Brain microvascular endothelial cell (primary cell): Measurements from ENCODE around the gene FBXO40.

Experiments used
- DNase-seq: peaks from one replicate; pipeline ENCODE4 v3.0.0-alpha.2; 2020
- H3K27ac ChIP-seq: fragments of 250-450 bp; sonication (Bioruptor Pico); 2 replicates; pipeline ENCODE4 v1.5.1; 2020; ENCODE audit warnings: mild to moderate bottlenecking, moderate library complexity
- H3K27me3 ChIP-seq: fragments of 250-450 bp; sonication (Bioruptor Pico); replicated peaks from 2 replicates; pipeline ENCODE4 v1.5.1; 2020; ENCODE audit warnings: mild to moderate bottlenecking
- H3K36me3 ChIP-seq: fragments of 250-450 bp; sonication (Bioruptor Pico); replicated peaks from 2 replicates; pipeline ENCODE4 v1.5.1; 2020; ENCODE audit warnings: mild to moderate bottlenecking
- H3K4me3 ChIP-seq: 2 replicates; pipeline ENCODE4 v1.5.1; 2011; ENCODE audit warnings: low read depth, mild to moderate bottlenecking, control low read depth, low read length, moderate library complexity
- in situ Hi-C: cut with HindIII; loops from 2 replicates; pipeline ENCODE4 v1.10.0; 2017; ENCODE audit warnings: low sequenced_read_pairs, low pct_ligation_motif_present
- TF ChIP-seq, protein P1 (sequence below): IDR thresholded peaks from 2 replicates; pipeline ENCODE4 v1.5.1; 2011; ENCODE audit warnings: low read depth, mild to moderate bottlenecking, moderate library complexity, low read length, control low read depth, inconsistent platforms; ENCODE audit errors: missing control alignments

FBXO40 gene

DNA sequence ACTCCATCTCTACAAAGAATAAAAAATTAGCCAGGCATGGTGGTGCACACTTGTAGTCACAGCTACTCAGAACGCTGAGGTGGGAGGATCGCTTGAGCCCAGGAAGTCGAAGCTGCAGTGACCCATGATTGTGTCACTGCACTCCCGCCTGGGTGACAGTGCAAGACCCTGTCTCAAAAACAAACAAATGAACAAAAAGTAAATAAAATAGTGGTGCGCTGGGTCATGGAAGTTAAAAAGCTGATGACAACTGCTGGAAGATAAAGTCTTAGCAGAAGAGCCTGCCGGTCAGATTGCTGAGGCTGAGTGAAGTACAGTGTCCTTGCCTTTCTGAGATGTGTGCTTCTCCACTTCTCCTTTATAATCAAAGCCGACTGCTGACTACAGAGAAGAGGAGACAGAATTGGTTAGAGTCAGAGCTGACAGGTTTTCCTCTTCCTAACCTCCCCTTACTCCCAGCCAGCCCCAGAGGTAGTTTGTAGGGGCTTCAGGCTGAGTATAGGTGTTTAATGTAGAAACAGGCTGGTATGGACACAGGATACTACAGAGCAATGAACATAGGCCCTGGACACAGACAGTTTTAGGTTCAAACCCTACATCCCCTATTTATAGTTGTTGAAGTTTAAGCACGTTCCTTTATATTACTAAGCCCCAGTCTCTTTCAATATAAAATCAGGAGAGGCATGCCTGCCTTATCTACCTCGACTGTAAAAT lies 49.6 kb downstream of the FBXO40 start:
- no peaks in the 10 kb centered on the region for H3K36me3 ChIP-seq

DNA sequence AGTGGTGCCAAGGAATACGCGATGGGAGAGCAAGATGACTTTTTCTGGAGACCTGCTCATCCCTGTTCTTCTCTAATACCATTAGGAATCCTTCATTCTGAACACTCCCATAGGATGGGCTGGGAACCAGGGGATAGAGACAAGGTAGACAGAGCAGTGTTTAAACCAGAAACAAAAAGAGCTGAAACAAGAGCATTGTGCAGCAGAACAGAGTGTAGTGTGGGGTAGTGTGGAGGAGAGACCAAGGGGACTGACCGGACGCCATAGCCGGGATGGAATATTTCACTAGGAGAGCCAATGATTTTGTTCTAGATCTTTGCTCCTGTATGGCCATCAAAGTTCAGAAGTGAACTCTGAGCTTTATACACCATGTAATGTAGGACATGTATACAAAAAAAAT lies 51.9 kb downstream of the FBXO40 start:
- TF ChIP-seq, protein P1, sequence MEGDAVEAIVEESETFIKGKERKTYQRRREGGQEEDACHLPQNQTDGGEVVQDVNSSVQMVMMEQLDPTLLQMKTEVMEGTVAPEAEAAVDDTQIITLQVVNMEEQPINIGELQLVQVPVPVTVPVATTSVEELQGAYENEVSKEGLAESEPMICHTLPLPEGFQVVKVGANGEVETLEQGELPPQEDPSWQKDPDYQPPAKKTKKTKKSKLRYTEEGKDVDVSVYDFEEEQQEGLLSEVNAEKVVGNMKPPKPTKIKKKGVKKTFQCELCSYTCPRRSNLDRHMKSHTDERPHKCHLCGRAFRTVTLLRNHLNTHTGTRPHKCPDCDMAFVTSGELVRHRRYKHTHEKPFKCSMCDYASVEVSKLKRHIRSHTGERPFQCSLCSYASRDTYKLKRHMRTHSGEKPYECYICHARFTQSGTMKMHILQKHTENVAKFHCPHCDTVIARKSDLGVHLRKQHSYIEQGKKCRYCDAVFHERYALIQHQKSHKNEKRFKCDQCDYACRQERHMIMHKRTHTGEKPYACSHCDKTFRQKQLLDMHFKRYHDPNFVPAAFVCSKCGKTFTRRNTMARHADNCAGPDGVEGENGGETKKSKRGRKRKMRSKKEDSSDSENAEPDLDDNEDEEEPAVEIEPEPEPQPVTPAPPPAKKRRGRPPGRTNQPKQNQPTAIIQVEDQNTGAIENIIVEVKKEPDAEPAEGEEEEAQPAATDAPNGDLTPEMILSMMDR, result no peak
- Histone ChIP-seq H3K27ac (no peak overlapping the region), H3K27me3 (no peaks in the 10 kb centered on the region), H3K36me3 (no peaks in the 10 kb centered on the region), H3K4me3 (no peak overlapping the region)
- in situ Hi-C loops, result no loop called here
- no peak for DNase-seq

More for the DNA sequence above, 49.6 kb downstream of the FBXO40 start:
- no peaks in the 10 kb centered on the region for H3K27me3 ChIP-seq
- H3K27ac ChIP-seq, result no peak overlapping the region
- in situ Hi-C loops, result no loop called here
- DNase-seq, result no peak
- TF ChIP-seq, protein P1, result no peak
- H3K4me3 ChIP-seq, result no peak overlapping the region

DNA sequence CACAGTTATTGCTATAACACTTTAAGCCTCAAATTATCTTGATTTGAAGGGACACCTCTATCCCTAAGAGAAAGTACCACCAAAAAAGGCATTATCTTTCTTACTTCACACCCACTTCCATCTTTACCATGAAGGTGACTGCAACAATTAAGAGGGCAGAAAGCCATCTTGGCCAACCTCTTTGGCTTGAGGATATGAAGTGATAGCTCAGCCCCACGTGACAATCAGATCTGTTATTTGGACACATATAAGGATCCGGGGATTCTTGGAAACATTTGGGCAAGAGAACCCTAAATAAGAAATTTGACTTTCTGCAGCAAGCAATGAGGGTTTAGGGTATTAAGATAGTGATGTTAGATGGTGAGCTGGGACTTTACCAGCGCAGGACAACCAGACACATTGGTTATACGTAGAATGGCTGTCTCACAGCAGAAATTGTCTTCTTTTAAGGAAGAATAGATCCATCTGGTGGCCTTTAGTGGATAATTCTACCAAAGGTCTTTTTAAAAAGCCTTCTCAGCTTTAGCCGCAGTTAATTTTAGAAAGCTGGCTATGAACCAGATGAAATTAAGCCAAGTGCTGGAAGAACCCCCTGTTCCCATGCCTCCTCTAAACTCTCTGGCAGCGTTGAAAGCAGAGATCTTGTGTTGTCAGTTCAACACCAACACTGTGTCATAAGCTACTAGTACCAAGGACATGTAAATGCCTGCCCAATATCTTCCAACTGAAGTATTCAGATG lies 55.2 kb downstream of the FBXO40 start:
- DNase-seq, result no peak
- H3K36me3 ChIP-seq, result no peaks in the 10 kb centered on the region
- in situ Hi-C loops, result no loop called here

DNA sequence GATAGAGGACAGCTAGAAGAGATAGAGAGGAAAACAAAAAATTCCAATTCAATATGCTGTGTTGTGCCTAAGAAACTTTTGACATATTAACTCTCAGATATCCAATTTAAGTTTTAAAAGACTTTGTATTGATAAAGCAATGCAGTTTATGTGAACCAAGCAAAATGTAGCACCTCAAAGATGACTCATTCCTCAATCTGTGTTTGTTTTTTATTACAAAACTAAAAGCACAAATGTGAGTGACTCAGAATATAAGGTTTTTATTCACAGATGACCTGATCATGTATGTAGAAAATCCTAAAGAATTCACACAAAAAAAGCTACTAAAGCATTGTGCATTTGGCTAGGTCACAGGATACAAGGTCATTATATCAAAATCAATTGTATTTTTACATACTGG lies 56.5 kb downstream of the FBXO40 start:
- in situ Hi-C loops, result no loop called here
- no peak overlapping the region for H3K4me3 ChIP-seq
- no peak for DNase-seq
- H3K27ac ChIP-seq, result no peak overlapping the region
- no peaks in the 10 kb centered on the region for H3K27me3 ChIP-seq
- TF ChIP-seq, protein P1, result no peak
- no peaks in the 10 kb centered on the region for H3K36me3 ChIP-seq

More for the DNA sequence above, 55.2 kb downstream of the FBXO40 start:
- H3K4me3 ChIP-seq, result no peak overlapping the region
- TF ChIP-seq, protein P1, result no peak
- H3K27me3 ChIP-seq, result no peaks in the 10 kb centered on the region
- no peak overlapping the region for H3K27ac ChIP-seq

DNA sequence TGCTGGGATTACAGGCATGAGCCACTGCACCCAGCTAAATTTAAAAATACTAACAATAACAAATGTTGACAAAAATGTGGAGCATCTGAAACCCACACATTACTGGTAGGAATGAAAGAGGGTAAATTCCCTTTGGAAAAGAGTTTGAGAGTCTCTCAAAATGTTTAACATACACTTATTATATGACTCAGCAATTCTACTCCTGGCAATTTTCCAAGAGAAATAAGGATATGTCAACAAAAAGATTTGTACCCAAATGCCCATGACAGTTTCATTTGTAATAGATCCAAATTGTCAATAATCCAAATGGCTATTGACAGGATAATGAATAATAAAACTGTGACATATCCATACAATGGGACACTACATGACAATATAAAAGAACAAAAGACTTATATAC lies 58.5 kb downstream of the FBXO40 start:
- H3K27me3 ChIP-seq, result no peaks in the 10 kb centered on the region
- DNase-seq, result no peak
- H3K36me3 ChIP-seq, result no peaks in the 10 kb centered on the region
- TF ChIP-seq, protein P1, result no peak
- in situ Hi-C loops, result no loop called here
- H3K27ac ChIP-seq, result no peak overlapping the region
- H3K4me3 ChIP-seq, result no peak overlapping the region
